Fibroblast of lung (primary cell): ENCODE results near the gene LNX2. TPM values are rescaled to one million over a fixed set of nuclear protein-coding genes. Genes with fewer than 3 reads are reported as not detected.

ENCODE experiments used
- DNase-seq, 2 donors: peaks; one replicate each; pipeline versions ENCODE4 v3.0.0 to v3.0.0-alpha.2; 2010; ENCODE audit warnings: low read depth in 2 of 2
- H2AFZ ChIP-seq: 2 replicates; pipeline ENCODE4 v1.5.1; 2012; ENCODE audit warnings: low read length, control low read depth, inconsistent platforms
- H3K27ac ChIP-seq: 2 replicates; pipeline ENCODE4 v1.5.1; 2011; ENCODE audit warnings: low read length, control low read depth; ENCODE audit not compliant: insufficient read depth
- H3K27me3 ChIP-seq: 2 replicates; pipeline ENCODE4 v1.5.1; 2011; ENCODE audit warnings: mild to moderate bottlenecking, low read length; ENCODE audit not compliant: control insufficient read depth, insufficient read depth
- H3K36me3 ChIP-seq: 2 replicates; pipeline ENCODE4 v1.5.1; 2011; ENCODE audit warnings: low read length; ENCODE audit not compliant: control insufficient read depth, insufficient read depth
- H3K4me1 ChIP-seq: 2 replicates; pipeline ENCODE4 v1.5.1; 2011; ENCODE audit warnings: low read length; ENCODE audit not compliant: control insufficient read depth, insufficient read depth; ENCODE audit errors: extremely low read depth
- H3K4me2 ChIP-seq: 2 replicates; pipeline ENCODE4 v1.5.1; 2011; ENCODE audit warnings: low read length, control low read depth; ENCODE audit not compliant: insufficient read depth; ENCODE audit errors: extremely low read depth
- H3K4me3 ChIP-seq, 4 experiments: fragments of 200-600 bp in 1 of 4; sonication (generic) in 1 of 4; replicated peaks in 1 of 4; 2 replicates each; pipeline ENCODE4 v1.5.1; 2011 to 2016; ENCODE audit warnings: low read length in 4 of 4, low read depth in 3 of 4, mild to moderate bottlenecking in 3 of 4, control low read depth in 2 of 4, inconsistent platforms in 1 of 4, mixed read lengths in 1 of 4; ENCODE audit not compliant: insufficient read depth in 1 of 4; ENCODE audit errors: control extremely low read depth in 1 of 4
- H3K79me2 ChIP-seq: 2 replicates; pipeline ENCODE4 v1.5.1; 2012; ENCODE audit warnings: mild to moderate bottlenecking, low read length, inconsistent platforms; ENCODE audit not compliant: control insufficient read depth, insufficient read depth
- H3K9ac ChIP-seq: 2 replicates; pipeline ENCODE4 v1.5.1; 2011; ENCODE audit warnings: mild to moderate bottlenecking, low read length, control low read depth; ENCODE audit not compliant: insufficient read depth
- H3K9me3 ChIP-seq: 2 replicates; pipeline ENCODE4 v1.5.1; 2012; ENCODE audit warnings: low read depth, low read length; ENCODE audit not compliant: control insufficient read depth, insufficient read depth
- H4K20me1 ChIP-seq: 2 replicates; pipeline ENCODE4 v1.5.1; 2011; ENCODE audit warnings: low read length; ENCODE audit not compliant: control insufficient read depth, insufficient read depth; ENCODE audit errors: extremely low read depth
- EZH2 ChIP-seq: IDR thresholded peaks from 2 replicates; pipeline ENCODE4 v1.5.1; 2012; ENCODE audit warnings: low read length, control low read depth, mild to moderate bottlenecking; ENCODE audit errors: missing control alignments
- polyA plus RNA-seq, 2 donors: library from polyadenylated mRNA; depleted of rRNA in 1 of 2; stranded (reverse) in 1 of 2; unstranded in 1 of 2; fragments of >200 nt; gene quantifications; 2 replicates each; pipeline ENCODE4 v1.2.1, GENCODE V29; 2011 to 2012; ENCODE audit warnings: missing spikeins in 1 of 2
- total RNA-seq: library from RNA; depleted of rRNA; stranded (reverse); fragments of >200 nt; gene quantifications from 2 replicates; pipeline ENCODE4 v1.2.1, GENCODE V29; 2014
- TF ChIP-seq, protein P1 (sequence below), 2 donors: IDR thresholded peaks in 1 of 2; conservative IDR thresholded peaks in 1 of 2; 1 replicate in 1 of 2; 2 replicates in 1 of 2; pipeline ENCODE4 v1.5.1; 2011 to 2012; ENCODE audit warnings: low read length in 2 of 2, control low read depth in 1 of 2, inconsistent platforms in 1 of 2, low read depth in 1 of 2, mild to moderate bottlenecking in 1 of 2

Gene LNX2
- total and polyA plus RNA-seq, 2 donors (not counting 1 experiment from before 2014, with no cell fraction given) = 6.0 to 7.6 TPM

DNA sequence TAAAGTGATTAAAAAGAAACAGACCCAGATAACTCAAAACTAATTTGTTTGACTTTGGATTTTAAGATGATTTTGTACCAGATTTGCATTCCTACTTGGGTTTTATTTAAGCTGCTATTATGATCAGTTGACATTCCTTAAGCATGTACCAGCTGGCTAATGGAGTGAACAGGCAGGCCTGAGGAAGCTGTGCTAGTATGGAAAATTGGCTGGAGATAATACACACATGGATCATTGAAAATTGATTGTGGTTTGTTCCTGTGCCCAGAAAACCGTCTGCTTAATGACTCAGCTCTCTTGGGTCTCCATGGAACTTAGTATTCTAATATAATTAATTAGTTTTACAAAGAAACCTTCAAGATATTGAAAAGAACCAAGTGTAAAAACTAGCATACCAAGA lies 24.0 kb upstream of the LNX2 start:
- Histone ChIP-seq H3K9me3 (no peaks in the 10 kb centered on the region), H4K20me1 (no peaks in the 10 kb centered on the region), H3K4me3 (no peak overlapping the region), H3K79me2 (peaks cover 6% of the 10 kb centered on the region), H3K9ac (no peak overlapping the region), H3K27ac (no peak overlapping the region), H3K27me3 (no peaks in the 10 kb centered on the region), H3K4me2 (no peak overlapping the region), H3K36me3 (no peaks in the 10 kb centered on the region), H2AFZ (no peak overlapping the region), H3K4me1 (no peaks in the 10 kb centered on the region)
- DNase-seq = peak; percentile 95 to 96
- TF ChIP-seq, protein P1, sequence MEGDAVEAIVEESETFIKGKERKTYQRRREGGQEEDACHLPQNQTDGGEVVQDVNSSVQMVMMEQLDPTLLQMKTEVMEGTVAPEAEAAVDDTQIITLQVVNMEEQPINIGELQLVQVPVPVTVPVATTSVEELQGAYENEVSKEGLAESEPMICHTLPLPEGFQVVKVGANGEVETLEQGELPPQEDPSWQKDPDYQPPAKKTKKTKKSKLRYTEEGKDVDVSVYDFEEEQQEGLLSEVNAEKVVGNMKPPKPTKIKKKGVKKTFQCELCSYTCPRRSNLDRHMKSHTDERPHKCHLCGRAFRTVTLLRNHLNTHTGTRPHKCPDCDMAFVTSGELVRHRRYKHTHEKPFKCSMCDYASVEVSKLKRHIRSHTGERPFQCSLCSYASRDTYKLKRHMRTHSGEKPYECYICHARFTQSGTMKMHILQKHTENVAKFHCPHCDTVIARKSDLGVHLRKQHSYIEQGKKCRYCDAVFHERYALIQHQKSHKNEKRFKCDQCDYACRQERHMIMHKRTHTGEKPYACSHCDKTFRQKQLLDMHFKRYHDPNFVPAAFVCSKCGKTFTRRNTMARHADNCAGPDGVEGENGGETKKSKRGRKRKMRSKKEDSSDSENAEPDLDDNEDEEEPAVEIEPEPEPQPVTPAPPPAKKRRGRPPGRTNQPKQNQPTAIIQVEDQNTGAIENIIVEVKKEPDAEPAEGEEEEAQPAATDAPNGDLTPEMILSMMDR (conservative IDR thresholded peaks at IDR 0.05 in 1 of 2, IDR thresholded peaks at IDR 0.05 in 1 of 2; ENCODE audit: low read depth in 1 of 2, low read length in 2 of 2) = no peak
- no peak for TF ChIP-seq EZH2

DNA sequence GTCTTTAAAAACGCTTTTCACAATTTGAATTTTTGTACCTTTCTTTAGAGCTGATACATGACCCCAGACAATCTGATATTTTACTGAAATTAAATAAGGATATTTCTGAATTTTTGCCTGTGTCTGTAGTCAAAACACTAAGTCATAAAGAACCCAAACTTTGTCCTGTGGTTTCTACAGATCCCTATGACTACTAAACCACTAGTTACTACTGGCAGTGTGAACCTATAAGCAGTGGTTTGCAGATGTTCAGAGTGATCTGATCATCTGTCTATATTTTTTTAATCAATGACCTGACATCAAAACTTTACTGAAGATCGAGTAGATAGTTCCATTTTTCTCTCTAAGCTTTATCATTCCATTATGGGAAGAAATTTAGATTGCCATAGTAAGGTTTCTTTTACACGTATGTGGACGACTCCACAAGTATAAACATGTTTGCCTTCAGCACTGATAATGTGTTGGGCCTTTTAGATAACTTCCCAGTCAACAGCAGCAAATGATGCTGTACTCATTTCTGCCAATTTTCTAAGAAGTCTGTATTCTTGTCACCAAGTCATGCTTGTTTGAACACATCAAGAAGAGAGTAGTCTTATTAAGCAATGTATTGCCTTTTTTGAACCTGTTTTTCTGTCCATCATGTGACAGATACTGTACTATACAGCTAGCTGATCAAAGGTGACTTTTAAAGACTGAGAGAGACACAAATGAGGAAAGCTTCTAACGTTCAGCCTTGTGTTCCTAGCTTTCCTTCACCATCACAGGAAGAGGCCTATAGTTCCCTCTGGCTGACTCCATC lies 23.2 kb upstream of the LNX2 start:
- H3K27me3 ChIP-seq = no peaks in the 10 kb centered on the region
- no peaks in the 10 kb centered on the region for H3K36me3 ChIP-seq
- H3K9me3 ChIP-seq = no peaks in the 10 kb centered on the region
- H3K27ac ChIP-seq = no peak overlapping the region
- no peak overlapping the region for H2AFZ ChIP-seq
- no peaks in the 10 kb centered on the region for H3K4me1 ChIP-seq
- no peak for DNase-seq
- H3K4me2 ChIP-seq = peak overlapping the region; percentile 6
- no peak overlapping the region for H3K9ac ChIP-seq
- TF ChIP-seq EZH2 = no peak
- TF ChIP-seq, protein P1 (conservative IDR thresholded peaks at IDR 0.05 in 1 of 2, IDR thresholded peaks at IDR 0.05 in 1 of 2; ENCODE audit: low read depth in 1 of 2, low read length in 2 of 2) = no peak
- H4K20me1 ChIP-seq = no peaks in the 10 kb centered on the region
- H3K4me3 ChIP-seq = no peak overlapping the region
- peaks cover 6% of the 10 kb centered on the region for H3K79me2 ChIP-seq

DNA sequence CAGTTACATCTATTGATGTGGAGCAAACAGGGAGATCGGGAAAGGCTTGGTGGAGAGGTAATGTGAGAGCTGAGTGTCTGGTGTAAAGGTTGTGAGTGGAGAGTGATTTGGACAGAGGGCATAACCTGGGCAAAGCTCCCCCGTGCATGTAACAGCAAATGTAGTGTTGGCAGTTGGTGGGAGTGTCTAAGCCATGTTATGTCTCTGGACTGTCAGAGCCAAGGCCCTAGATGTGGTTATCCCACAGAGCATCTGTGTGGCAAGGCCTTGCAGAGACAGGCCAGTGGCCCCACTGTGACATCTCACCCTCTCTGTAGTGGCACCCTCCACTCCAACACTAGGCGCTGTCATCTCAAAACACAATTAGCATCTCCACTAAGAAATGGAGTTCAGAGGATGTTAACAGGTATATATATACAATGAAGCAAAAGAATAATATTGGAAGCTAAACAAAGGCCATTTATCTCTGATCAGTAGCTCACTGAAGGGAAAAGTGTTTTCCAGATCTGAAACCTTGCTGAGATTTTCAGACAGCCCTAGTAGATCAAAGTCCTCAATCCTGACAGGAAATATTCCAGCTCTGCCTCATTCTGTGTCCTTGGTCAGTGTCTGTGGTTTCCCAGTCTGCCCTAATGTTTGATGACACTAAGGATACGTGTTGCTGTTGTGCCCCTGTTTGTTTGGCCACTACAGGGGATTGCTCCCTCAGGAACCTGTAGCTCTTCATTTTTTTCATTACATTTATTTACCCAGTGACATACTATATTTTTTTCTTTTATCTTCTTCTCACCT lies 21.6 kb upstream of the LNX2 start:
- Histone ChIP-seq H3K27ac (no peak overlapping the region), H3K4me1 (no peaks in the 10 kb centered on the region), H3K9me3 (no peaks in the 10 kb centered on the region), H3K4me3 (no peak overlapping the region), H4K20me1 (no peaks in the 10 kb centered on the region), H3K27me3 (no peaks in the 10 kb centered on the region), H3K4me2 (no peak overlapping the region), H2AFZ (no peak overlapping the region), H3K9ac (no peak overlapping the region), H3K79me2 (peaks cover 8% of the 10 kb centered on the region), H3K36me3 (no peaks in the 10 kb centered on the region)
- no peak for TF ChIP-seq EZH2
- TF ChIP-seq, protein P1 (conservative IDR thresholded peaks at IDR 0.05 in 1 of 2, IDR thresholded peaks at IDR 0.05 in 1 of 2; ENCODE audit: low read depth in 1 of 2, low read length in 2 of 2) = no peak
- DNase-seq = peak in 1 of 2 donors; percentile 28
